Endothelial cell of umbilical vein (primary cell): ENCODE results near the gene CIAO1. TPM values are rescaled to one million over a fixed set of nuclear protein-coding genes. Genes with fewer than 3 reads are reported as not detected.

Source experiments
- BruUV-seq: library from RNA; stranded (reverse); fragments of 400-500 nt; replicated peaks from 2 replicates; lab custom pipeline; 2021; lab: Mats Ljungman, UMichigan
- CTCF ChIA-PET: fragments of 300-600, 350-600 bp; sonication (Branson Sonifier 250); formaldehyde crosslinking; loops from one replicate; lab custom pipeline; 2021; ENCODE audit warnings: antibody characterized with exemption, inconsistent platforms; lab: Charles Lee
- POLR2A ChIA-PET: fragments of 300-600, 350-600 bp; sonication (Branson Sonifier 250); formaldehyde crosslinking; loops from one replicate; lab custom pipeline; 2021; ENCODE audit warnings: antibody characterized with exemption, inconsistent platforms; lab: Charles Lee
- DNase-seq: peaks from one replicate; pipeline ENCODE4 v3.0.0-alpha.2; 2011; ENCODE audit warnings: low read depth, low spot score
- FAIRE-seq: peaks from 2 replicates; lab custom pipeline; 2011; peaks lifted over from hg19 to GRCh38; lab: Jason Lieb, UNC
- H2AFZ ChIP-seq: 2 replicates; pipeline ENCODE4 v1.6.0; 2012; ENCODE audit warnings: low read depth, low read length, control low read depth, inconsistent platforms
- H3K27ac ChIP-seq: 2 replicates; pipeline ENCODE4 v1.5.1; 2011; ENCODE audit warnings: low read depth, mild to moderate bottlenecking, control low read depth, low read length, moderate library complexity; ENCODE audit not compliant: insufficient read depth
- H3K27me3 ChIP-seq, 2 experiments: 2 replicates each; pipeline versions ENCODE4 v1.6.0 to v1.6.1; 2011; ENCODE audit warnings: low read length in 2 of 2, mixed read lengths in 1 of 2; ENCODE audit not compliant: control insufficient read depth in 2 of 2, insufficient read depth in 2 of 2
- H3K36me3 ChIP-seq, 2 experiments: 2 replicates in 1 of 2; 3 replicates in 1 of 2; pipeline ENCODE4 v1.5.1; 2011; ENCODE audit warnings: low read length in 2 of 2, mild to moderate bottlenecking in 1 of 2, moderate library complexity in 1 of 2; ENCODE audit not compliant: control insufficient read depth in 2 of 2, insufficient read depth in 2 of 2; ENCODE audit errors: extremely low read depth in 1 of 2
- H3K4me1 ChIP-seq: 3 replicates; pipeline ENCODE4 v1.5.1; 2011; ENCODE audit warnings: mild to moderate bottlenecking, low read length; ENCODE audit not compliant: control insufficient read depth, insufficient read depth; ENCODE audit errors: extremely low read depth
- H3K4me2 ChIP-seq: 2 replicates; pipeline ENCODE4 v1.6.1; 2011; ENCODE audit warnings: low read length, control low read depth, mixed read lengths; ENCODE audit not compliant: insufficient read depth
- H3K4me3 ChIP-seq, 3 experiments: fragments of 200-600 bp in 1 of 3; sonication (generic), shearing (Covaris generic) in 1 of 3; replicated peaks in 1 of 3; 2 replicates each; pipeline ENCODE4 v1.5.1; 2011 to 2016; ENCODE audit warnings: control low read depth in 3 of 3, low read length in 3 of 3, mild to moderate bottlenecking in 2 of 3, inconsistent platforms in 1 of 3, low read depth in 1 of 3, moderate library complexity in 1 of 3; ENCODE audit not compliant: insufficient read depth in 1 of 3
- H3K79me2 ChIP-seq: 2 replicates; pipeline ENCODE4 v1.6.0; 2012; ENCODE audit warnings: low read length, inconsistent platforms; ENCODE audit not compliant: control insufficient read depth, insufficient read depth
- H3K9ac ChIP-seq: replicated peaks from 2 replicates; pipeline ENCODE3; 2011; ENCODE audit warnings: low read length, control low read depth; ENCODE audit not compliant: insufficient read depth; ENCODE audit errors: extremely low read depth
- H3K9me1 ChIP-seq: replicated peaks from 3 replicates; pipeline ENCODE4 v1.6.0; 2011; ENCODE audit warnings: mild to moderate bottlenecking, low read length; ENCODE audit not compliant: control insufficient read depth, insufficient read depth; ENCODE audit errors: extremely low read depth
- H3K9me3 ChIP-seq: replicated peaks from 2 replicates; pipeline ENCODE4 v1.5.1; 2012; ENCODE audit warnings: low read length, inconsistent platforms; ENCODE audit not compliant: control insufficient read depth, insufficient read depth
- H4K20me1 ChIP-seq: replicated peaks from 2 replicates; pipeline ENCODE3; 2011; ENCODE audit warnings: mild to moderate bottlenecking, low read length; ENCODE audit not compliant: control insufficient read depth, insufficient read depth; ENCODE audit errors: extremely low read depth
- CTCF ChIP-seq, 2 donors: IDR thresholded peaks; 1 replicate in 1 of 2; 2 replicates in 1 of 2; pipeline ENCODE4 v1.5.1; 2011; ENCODE audit warnings: low read length in 2 of 2, mild to moderate bottlenecking in 2 of 2, moderate library complexity in 2 of 2, control low read depth in 1 of 2, inconsistent platforms in 1 of 2, low read depth in 1 of 2; ENCODE audit not compliant: insufficient read depth in 1 of 2; ENCODE audit errors: extremely low read depth in 1 of 2
- EZH2 ChIP-seq: IDR thresholded peaks from 2 replicates; pipeline ENCODE4 v1.6.1; 2012; ENCODE audit warnings: borderline replicate concordance, low read depth, mild to moderate bottlenecking, moderate library complexity, low read length, inconsistent platforms; ENCODE audit not compliant: severe bottlenecking
- FOS ChIP-seq: IDR thresholded peaks from 2 replicates; pipeline ENCODE4 v1.6.1; 2011; ENCODE audit warnings: mild to moderate bottlenecking, low read length, moderate library complexity, borderline replicate concordance; ENCODE audit not compliant: insufficient read depth
- GATA2 ChIP-seq: IDR thresholded peaks from 2 replicates; pipeline ENCODE4 v1.7.0; 2011; ENCODE audit warnings: low read depth, mild to moderate bottlenecking, moderate library complexity, mixed read lengths, low read length; ENCODE audit not compliant: insufficient read length, insufficient read depth
- JUN ChIP-seq: IDR thresholded peaks from 2 replicates; pipeline ENCODE4 v1.6.1; 2011; ENCODE audit warnings: borderline replicate concordance, low read depth; ENCODE audit not compliant: insufficient read length, insufficient read depth
- MAX ChIP-seq: IDR thresholded peaks from 2 replicates; pipeline ENCODE4 v1.6.1; 2011; ENCODE audit not compliant: insufficient read depth, insufficient read length
- MYC ChIP-seq: IDR thresholded peaks from one replicate; pipeline ENCODE4 v1.6.1; 2011; ENCODE audit warnings: mild to moderate bottlenecking, low read depth, low read length
- POLR2A ChIP-seq: IDR thresholded peaks from 2 replicates; pipeline ENCODE4 v1.6.1; 2012; ENCODE audit warnings: low read depth, mild to moderate bottlenecking, control low read depth, low read length
- POLR2AphosphoS5 ChIP-seq: IDR thresholded peaks from 2 replicates; pipeline ENCODE4 v1.6.1; 2012; ENCODE audit warnings: low read depth, mild to moderate bottlenecking, control low read depth, low read length, moderate library complexity; ENCODE audit not compliant: insufficient read depth
- dilution Hi-C: fragments of 300-500 bp; cut with MboI; formaldehyde crosslinking; loops from one replicate; pipeline ENCODE4 v1.15.0; 2019; ENCODE audit warnings: low sequenced_read_pairs; ENCODE audit not compliant: extremely low pct_ligation_motif_present
- intact Hi-C: fragments of 100-400 bp; cut with micrococcal nuclease; formaldehyde crosslinking; loops from one replicate; pipeline ENCODE4 v1.10.0; 2022
- polyA plus RNA-seq, 4 experiments: library from polyadenylated mRNA; depleted of rRNA in 3 of 4; stranded (reverse) in 3 of 4; unstranded in 1 of 4; fragments of >200 nt; gene quantifications; 2 replicates each; pipeline versions ENCODE4 v1.2.1 to v1.2.3, GENCODE V29; 2011 to 2012; ENCODE audit warnings: missing spikeins in 1 of 4
- total RNA-seq: library from RNA; stranded (reverse); gene quantifications from 2 replicates; pipeline ENCODE4 v1.2.3, GENCODE V29; 2021

The CIAO1 gene
- total and polyA plus RNA-seq, 2 donors (not counting 3 experiments of a cell fraction or from before 2014, with no cell fraction given), result 70.7 to 119 TPM

- no peaks in the 10 kb centered on the region for H3K36me3 ChIP-seq
- TF ChIP-seq MYC, result no peak
- no peak for TF ChIP-seq GATA2
- TF ChIP-seq EZH2, result no peak
- TF ChIP-seq POLR2AphosphoS5, result no peak
- no peak for TF ChIP-seq CTCF (IDR thresholded peaks at IDR 0.05; ENCODE audit: extremely low read depth in 1 of 2, insufficient read depth in 1 of 2, low read depth in 1 of 2, low read length in 2 of 2)
- TF ChIP-seq POLR2A, result no peak
- TF ChIP-seq JUN, result no peak
- TF ChIP-seq MAX, result no peak
- TF ChIP-seq FOS, result no peak
- no peak overlapping the region for H3K4me3 ChIP-seq
- no peaks in the 10 kb centered on the region for H3K4me1 ChIP-seq
- no peaks in the 10 kb centered on the region for H3K9me3 ChIP-seq
- H3K9ac ChIP-seq, result no peak overlapping the region
- no peaks in the 10 kb centered on the region for H3K79me2 ChIP-seq
- dilution Hi-C loops, result no loop called here
- intact Hi-C loops, result no loop called here
- H3K27me3 ChIP-seq, result no peaks in the 10 kb centered on the region
- CTCF ChIA-PET, result interaction anchor here (1.7 kb wide), 1 partner anchor 115 kb away, joined by 4 read pairs; no protein-coding TSS in a partner anchor
- no peak for FAIRE-seq
- no TSS peak for BruUV-seq
- H3K9me1 ChIP-seq, result no peaks in the 10 kb centered on the region
- no peaks in the 10 kb centered on the region for H4K20me1 ChIP-seq
- POLR2A ChIA-PET, result no interaction called here
- no peak overlapping the region for H2AFZ ChIP-seq
- H3K4me2 ChIP-seq, result no peak overlapping the region
- no peak overlapping the region for H3K27ac ChIP-seq
- no peak for DNase-seq
Measured at GRCh38 chr2:96231316-96231715, 34.7 kb upstream of the CIAO1 start.
